Breast epithelium (tissue), 4 donors: ENCODE measurements around the gene RIPK1. TPM values are rescaled to one million over a fixed set of nuclear protein-coding genes. Genes with fewer than 3 reads are reported as not detected.

ENCODE experiments used
- DNase-seq, 2 donors: peaks; one replicate each; pipeline ENCODE4 v3.0.0-alpha.2; 2019; ENCODE audit warnings: low spot score in 2 of 2
- H3K27ac ChIP-seq, 2 donors: fragments of 200-600 bp; sonication (generic) in 1 of 2; one replicate each; pipeline ENCODE4 v1.5.1; 2016 to 2019; ENCODE audit warnings: mild to moderate bottlenecking in 1 of 2
- H3K27me3 ChIP-seq, 2 donors: fragments of 200-600 bp; sonication (generic) in 1 of 2; one replicate each; pipeline versions ENCODE4 v1.5.1 to v1.6.0; 2017 to 2019; ENCODE audit warnings: control low read depth in 1 of 2, mild to moderate bottlenecking in 1 of 2
- H3K36me3 ChIP-seq: fragments of 200-600 bp; one replicate; pipeline ENCODE4 v1.5.1; 2019
- H3K4me1 ChIP-seq, 2 donors: fragments of 200-600 bp; sonication (generic); one replicate each; pipeline ENCODE4 v1.5.1; 2016 to 2019; ENCODE audit warnings: control low read depth in 1 of 2
- H3K4me3 ChIP-seq, 3 donors: fragments of 200-600 bp; sonication (generic); 1 replicate in 2 of 3; 2 replicates in 1 of 3; pipeline ENCODE4 v1.5.1; 2016 to 2019; ENCODE audit warnings: mild to moderate bottlenecking in 3 of 3, moderate library complexity in 2 of 3
- H3K9me3 ChIP-seq, 2 donors: fragments of 200-600 bp; sonication (generic) in 1 of 2; one replicate each; pipeline ENCODE4 v1.5.1; 2016 to 2019; ENCODE audit warnings: control low read depth in 1 of 2
- CTCF ChIP-seq, 3 donors: fragments of 450-650 bp; IDR thresholded peaks; one replicate each; pipeline ENCODE4 v1.5.1; 2016 to 2017; ENCODE audit warnings: antibody characterized with exemption in 3 of 3, mild to moderate bottlenecking in 3 of 3, moderate library complexity in 3 of 3
- POLR2A ChIP-seq: fragments of 450-650 bp; IDR thresholded peaks from one replicate; pipeline ENCODE4 v1.6.1; 2016; ENCODE audit warnings: antibody characterized with exemption, mild to moderate bottlenecking, moderate library complexity
- POLR2AphosphoS5 ChIP-seq, 3 donors: sonication (generic); formaldehyde crosslinking; IDR thresholded peaks; one replicate each; pipeline ENCODE4 v1.6.1; 2017; ENCODE audit warnings: antibody characterized with exemption in 3 of 3
- intact Hi-C: fragments of 100-400 bp; cut with DNase I; formaldehyde crosslinking; loops from one replicate; pipeline ENCODE4 v1.15.1; 2023; ENCODE audit warnings: low total_unique reads
- total RNA-seq, 3 donors: library from RNA; depleted of rRNA; stranded (reverse); fragments of >200 nt; gene quantifications; one replicate each; pipeline ENCODE4 v1.1.0, GENCODE V29; 2016

The RIPK1 gene
- total RNA-seq, 3 donors from 2014 or later, result 23.8 to 38.9 (median 26.2) TPM

GRCh38 chr6:3122823-3123182 is 54.5 kb downstream of the RIPK1 start:
- no peaks in the 10 kb centered on the region for H3K4me1 ChIP-seq
- intact Hi-C loops, result no loop called here
- no peaks in the 10 kb centered on the region for H3K27me3 ChIP-seq
- DNase-seq, result no peak
- no peak overlapping the region for H3K4me3 ChIP-seq
- no peak for TF ChIP-seq CTCF (IDR thresholded peaks at IDR 0.05)
- TF ChIP-seq POLR2A, result no peak
- no peak for TF ChIP-seq POLR2AphosphoS5 (IDR thresholded peaks at IDR 0.05)
- no peak overlapping the region for H3K27ac ChIP-seq
- no peaks in the 10 kb centered on the region for H3K36me3 ChIP-seq
- H3K9me3 ChIP-seq, result no peaks in the 10 kb centered on the region

DNA sequence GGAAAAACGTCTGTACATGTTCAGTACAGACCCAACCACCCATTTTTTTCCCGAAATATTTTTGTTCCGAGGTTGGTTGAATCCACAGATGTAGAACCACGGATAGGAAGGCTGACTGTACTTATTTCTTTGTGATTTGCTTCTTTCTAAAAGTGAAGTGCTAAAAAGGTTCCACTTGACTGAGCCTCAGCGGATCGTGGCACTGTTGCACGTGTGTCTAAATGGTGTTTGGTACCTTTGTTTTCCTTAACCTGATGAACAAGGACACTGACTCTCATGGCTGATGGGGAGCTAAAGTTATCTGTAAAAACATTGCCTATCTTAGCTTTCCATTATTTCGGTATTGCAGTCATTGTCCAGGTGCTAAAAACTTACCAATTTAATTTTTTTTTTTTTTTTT is 56.4 kb downstream of the RIPK1 start:
- TF ChIP-seq POLR2A (no peak), CTCF (IDR thresholded peaks at IDR 0.05) (no peak), POLR2AphosphoS5 (IDR thresholded peaks at IDR 0.05) (no peak)
- H3K27me3 ChIP-seq, result no peaks in the 10 kb centered on the region
- H3K9me3 ChIP-seq, result no peaks in the 10 kb centered on the region
- H3K27ac ChIP-seq, result no peak overlapping the region
- intact Hi-C loops, result loop anchor here (5.0 kb wide), 1 partner anchor 133 kb away; the partner anchor contains the start of gene PSMG4
- no peaks in the 10 kb centered on the region for H3K4me1 ChIP-seq
- no peak overlapping the region for H3K4me3 ChIP-seq
- DNase-seq, result no peak
- no peaks in the 10 kb centered on the region for H3K36me3 ChIP-seq

- H3K4me3 ChIP-seq, result no peak overlapping the region
- intact Hi-C loops, result loop anchor here (5.0 kb wide), 1 partner anchor 131 kb away; the partner anchor contains the start of gene PSMG4
- no peak for TF ChIP-seq CTCF (IDR thresholded peaks at IDR 0.05)
- no peak for TF ChIP-seq POLR2A
- H3K4me1 ChIP-seq, result no peaks in the 10 kb centered on the region
- DNase-seq, result no peak
- H3K27me3 ChIP-seq, result no peaks in the 10 kb centered on the region
- no peaks in the 10 kb centered on the region for H3K9me3 ChIP-seq
- no peaks in the 10 kb centered on the region for H3K36me3 ChIP-seq
- H3K27ac ChIP-seq, result no peak overlapping the region
Observed at GRCh38 chr6:3125815-3126214, 57.5 kb downstream of the RIPK1 start.

DNA sequence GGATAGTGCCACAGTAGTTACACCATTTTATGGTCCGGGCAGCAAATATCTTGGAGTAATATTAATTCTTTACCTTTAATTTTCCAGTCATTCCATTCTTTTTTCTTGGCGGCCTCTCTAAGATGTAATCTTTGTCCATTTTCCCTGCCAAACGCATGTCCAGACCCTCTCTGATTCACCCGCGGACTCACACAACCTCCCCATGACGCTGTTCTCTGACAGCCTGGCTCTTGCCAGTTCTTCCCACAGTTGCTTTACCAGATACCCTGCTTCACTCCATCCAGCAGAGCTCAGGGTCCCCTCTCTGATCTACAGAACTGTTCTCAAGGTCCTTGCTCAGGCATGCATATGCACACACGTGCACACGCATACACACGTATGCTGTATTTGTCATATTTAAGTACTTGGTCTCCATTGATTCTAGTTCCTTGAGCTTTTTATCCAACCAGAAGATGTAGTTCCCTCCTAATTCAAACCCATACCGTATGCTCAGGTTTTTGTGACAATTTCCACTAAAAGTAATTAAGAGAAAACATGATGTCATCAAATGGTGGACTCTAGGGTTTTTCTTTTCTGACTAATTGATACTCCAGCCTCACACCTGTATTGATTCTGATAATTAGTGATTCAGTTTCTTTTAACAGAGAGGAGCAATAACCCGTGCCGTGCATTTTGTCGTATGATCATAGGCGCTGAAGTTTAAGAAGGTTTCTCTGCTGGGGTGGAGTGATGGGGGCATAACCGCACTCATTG is 60.2 kb downstream of the RIPK1 start:
- no peak overlapping the region for H3K27ac ChIP-seq
- no peaks in the 10 kb centered on the region for H3K9me3 ChIP-seq
- intact Hi-C loops, result loop anchor here (5.0 kb wide), 1 partner anchor 129 kb away; the partner anchor contains the start of gene PSMG4
- no peak for DNase-seq
- no peaks in the 10 kb centered on the region for H3K4me1 ChIP-seq
- TF ChIP-seq POLR2AphosphoS5 (IDR thresholded peaks at IDR 0.05), result no peak
- TF ChIP-seq POLR2A, result no peak
- TF ChIP-seq CTCF (IDR thresholded peaks at IDR 0.05), result no peak
- no peak overlapping the region for H3K4me3 ChIP-seq
- no peaks in the 10 kb centered on the region for H3K27me3 ChIP-seq
- no peaks in the 10 kb centered on the region for H3K36me3 ChIP-seq

DNA sequence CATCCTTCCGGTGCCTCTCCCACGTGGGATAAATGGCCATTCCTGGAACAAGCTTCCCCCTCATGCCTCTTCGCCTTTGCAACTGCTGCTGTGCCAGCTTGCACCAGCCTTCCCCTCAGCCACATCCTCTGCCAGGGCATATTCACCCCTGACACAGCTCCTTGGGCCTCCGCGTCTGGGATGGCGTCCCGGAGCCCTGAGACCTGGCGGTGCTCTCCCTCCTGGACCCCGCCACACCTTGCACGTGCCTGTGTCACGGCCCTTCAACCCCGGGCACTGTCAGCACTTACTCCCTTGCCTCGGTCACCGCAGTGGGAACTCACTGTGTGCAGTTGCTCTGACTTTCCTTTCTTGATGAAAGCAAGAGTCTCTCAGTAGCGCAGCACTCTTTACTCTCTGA is 63.4 kb downstream of the RIPK1 start:
- intact Hi-C loops, result no loop called here
- TF ChIP-seq POLR2AphosphoS5 (IDR thresholded peaks at IDR 0.05) (no peak), CTCF (IDR thresholded peaks at IDR 0.05) (no peak), POLR2A (no peak)
- Histone ChIP-seq H3K4me1 (no peaks in the 10 kb centered on the region), H3K4me3 (no peak overlapping the region), H3K9me3 (no peaks in the 10 kb centered on the region), H3K27ac (no peak overlapping the region), H3K27me3 (no peaks in the 10 kb centered on the region), H3K36me3 (no peaks in the 10 kb centered on the region)
- DNase-seq, result no peak
